ENCODE data around the gene AAK1.
"Not testable (repeated sequence)": the region's sequence is repeated elsewhere in the genome, so short reads cannot be mapped to it uniquely, and the experiment has no call there.

Gene AAK1

DNA sequence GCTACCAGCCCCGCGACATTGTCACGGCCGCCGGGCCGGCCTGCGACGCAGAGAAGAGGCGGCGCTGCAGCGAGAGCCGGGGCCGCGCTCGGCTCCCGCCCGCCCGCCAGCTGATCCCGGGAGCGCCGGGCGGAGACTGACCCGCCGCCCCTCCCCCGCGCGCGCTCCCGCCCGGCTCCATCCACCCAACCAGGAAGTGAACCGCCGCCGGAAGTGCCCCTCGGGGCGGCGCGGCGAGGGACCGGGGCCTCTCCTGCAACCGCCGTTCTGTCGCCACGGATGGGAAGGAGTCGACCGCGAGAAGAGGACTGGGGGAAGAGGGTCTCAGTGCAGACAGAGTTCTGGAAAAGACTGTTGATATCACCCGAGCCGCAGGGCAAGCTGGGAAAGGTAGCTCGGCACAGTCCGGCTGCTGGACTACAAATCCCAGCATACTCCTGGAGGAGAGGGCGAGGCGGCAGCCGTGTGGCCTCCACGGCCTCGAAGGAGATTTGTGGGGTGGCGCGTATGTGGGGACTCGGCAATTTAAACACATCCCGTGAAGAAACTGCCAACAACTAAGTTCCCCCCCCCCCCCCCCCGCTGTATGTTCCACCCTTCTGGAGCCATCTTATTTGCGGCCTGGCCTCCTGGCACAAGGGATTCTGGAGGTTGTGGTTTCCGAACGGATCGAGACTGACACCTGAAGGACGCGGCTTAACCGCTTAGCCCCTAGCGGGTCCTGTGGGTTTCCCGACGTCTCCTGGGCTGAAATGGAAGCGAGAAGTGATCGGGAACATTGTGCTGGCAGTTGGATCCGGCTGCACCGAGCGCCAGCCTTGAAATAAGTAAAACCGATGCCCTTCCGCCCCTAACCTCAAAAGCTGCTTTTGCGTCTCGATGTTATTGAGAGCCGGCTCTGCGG lies at the start of gene AAK1:
Gene AAK1 (minus strand): TSS at position 138 of the 904 bp plus-strand sequence. CDS start 699 bp downstream, outside the sequence.
- DNase-seq (ENCODE audit: low spot score) = peak; percentile 97

DNA sequence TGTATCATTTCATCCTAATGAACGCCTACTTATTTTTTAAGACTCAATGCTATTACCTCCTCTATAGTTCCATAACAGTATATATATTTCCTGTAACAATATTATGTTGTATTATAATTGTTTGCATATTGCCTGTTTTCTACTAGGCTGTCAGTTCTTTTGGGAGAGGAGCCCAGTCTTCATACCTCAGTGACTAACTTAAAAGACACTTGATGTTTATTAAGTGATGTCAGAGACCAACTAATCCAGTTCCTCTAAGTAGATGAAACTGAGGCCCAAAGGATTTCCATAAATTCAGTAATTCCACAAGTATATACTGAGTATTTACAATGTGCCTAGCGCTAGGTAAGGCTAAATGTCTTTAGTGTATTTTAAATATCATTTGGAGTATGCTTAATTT lies 48.9 kb upstream of the AAK1 start:
- DNase-seq (ENCODE audit: low spot score) = no peak

DNA sequence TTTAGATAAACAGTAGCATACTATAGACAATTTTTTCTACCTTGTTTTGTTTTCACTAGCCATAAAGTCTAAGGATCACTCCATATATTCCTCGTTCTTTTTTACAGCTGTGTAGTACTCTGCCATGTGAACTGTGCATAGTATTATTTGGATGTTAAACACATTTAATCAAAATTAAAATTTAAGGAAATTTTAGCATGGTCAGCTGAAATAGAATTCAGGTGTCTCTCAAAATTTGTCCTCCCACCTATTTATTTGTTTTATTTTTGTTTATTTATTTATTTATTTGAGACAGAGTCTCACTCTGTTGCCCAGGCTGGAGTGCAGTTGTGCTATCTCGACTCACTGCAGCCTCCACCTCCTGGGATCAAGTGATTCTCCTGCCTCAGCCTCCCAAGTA lies 46.4 kb upstream of the AAK1 start:
- DNase-seq (ENCODE audit: low spot score) = no peak

DNA sequence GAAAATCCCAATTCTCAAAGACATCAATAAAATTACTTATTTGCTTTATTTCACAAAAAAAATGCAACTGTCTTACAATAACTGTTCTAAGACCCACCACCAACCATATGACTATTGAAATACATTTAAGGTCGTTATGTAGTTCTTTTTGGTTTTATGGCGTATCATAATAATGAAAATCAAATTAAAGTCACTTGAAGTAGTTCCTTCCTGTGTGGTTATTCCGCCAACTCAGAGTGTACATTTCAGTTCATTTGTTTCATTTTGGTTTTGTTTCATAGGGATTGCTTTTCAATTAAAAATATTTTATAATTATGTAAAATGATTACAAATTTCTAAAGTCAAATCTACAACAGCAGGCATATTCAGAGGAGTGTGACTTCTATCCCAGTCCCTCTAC lies 45.9 kb upstream of the AAK1 start:
- no peak for DNase-seq (ENCODE audit: low spot score)

DNA sequence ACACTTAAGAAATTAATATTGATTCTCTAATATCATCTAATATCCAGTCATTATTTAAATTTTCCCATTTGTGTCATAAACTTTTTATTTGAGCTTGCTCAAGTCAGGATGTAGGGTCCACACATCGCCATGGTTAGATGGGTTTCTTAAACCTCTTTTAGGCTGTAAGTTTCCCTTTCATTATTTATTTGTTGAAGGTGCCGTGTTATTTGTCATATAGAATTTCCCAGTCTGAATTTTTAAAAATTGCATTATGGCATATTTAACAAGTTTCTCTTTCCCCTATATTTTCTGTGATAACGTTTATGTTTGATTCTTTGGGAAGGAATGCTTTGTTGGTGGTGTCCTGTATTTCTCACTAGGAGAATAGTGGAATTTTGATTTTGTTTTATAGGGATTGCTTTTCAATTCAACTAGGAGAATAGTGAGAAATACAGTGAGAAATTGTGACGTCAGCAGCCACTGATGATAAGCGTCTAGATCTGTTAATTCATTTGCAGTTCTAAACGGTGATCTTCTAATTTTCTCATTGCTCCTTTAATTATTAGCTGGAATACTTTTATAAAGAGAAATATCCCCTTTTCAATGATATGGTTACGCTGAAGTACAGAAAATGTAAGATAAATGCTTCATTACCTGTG lies 44.6 kb upstream of the AAK1 start:
- DNase-seq (ENCODE audit: low spot score) = no peak

DNA sequence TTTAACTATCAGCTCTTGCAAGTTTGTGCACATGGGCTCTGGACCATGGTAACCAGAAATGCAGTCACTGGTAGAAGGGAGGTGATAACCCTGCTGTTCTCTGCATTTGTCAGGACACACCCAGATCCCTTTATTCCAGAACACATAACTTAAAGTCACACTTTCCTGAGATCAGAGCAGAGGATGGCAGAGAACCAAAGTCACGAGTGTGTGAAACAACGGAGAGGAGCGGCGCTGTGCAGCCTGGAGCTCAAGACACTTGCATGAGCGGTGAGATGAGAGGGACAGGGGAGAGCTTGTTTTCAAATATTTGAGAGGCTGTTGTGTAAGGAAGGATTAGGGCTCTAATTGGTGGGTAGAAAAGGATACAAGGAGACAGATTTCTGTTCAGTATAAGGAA lies 43.3 kb upstream of the AAK1 start:
- DNase-seq (ENCODE audit: low spot score) = no peak

DNA sequence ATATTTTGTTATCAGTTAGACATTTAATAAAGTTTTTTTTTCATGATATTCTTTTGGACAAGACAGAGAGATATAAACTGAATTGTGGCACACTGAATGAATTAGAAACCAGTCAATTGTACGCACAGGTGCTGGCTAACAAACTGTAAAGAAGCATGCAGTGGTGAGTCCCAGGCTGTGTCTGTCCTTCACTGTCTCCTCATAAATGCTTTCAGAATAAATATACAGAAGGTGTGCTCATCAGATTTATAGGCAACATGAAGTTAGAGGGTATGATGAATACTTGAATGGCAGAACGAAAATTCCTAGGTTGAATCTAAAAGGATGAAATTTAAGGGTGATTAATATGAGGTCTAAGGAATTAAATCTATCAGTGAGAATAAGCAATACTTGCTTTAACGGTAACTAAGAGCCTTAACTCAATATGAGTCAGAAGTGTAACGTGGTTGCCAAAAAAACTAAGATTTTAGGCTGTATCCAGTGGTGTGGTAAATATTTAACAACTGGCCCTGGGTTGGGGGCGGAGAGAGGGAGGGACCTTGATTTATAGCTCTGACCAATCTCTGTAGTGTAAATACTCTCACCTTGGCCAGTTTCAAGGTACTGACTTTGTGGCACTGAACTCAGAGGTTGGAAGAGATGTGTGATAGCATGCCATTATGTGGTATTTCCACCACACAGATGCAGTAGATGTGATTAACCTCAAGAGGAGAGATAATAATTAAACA lies 41.9 kb upstream of the AAK1 start:
- no peak for DNase-seq (ENCODE audit: low spot score)

DNA sequence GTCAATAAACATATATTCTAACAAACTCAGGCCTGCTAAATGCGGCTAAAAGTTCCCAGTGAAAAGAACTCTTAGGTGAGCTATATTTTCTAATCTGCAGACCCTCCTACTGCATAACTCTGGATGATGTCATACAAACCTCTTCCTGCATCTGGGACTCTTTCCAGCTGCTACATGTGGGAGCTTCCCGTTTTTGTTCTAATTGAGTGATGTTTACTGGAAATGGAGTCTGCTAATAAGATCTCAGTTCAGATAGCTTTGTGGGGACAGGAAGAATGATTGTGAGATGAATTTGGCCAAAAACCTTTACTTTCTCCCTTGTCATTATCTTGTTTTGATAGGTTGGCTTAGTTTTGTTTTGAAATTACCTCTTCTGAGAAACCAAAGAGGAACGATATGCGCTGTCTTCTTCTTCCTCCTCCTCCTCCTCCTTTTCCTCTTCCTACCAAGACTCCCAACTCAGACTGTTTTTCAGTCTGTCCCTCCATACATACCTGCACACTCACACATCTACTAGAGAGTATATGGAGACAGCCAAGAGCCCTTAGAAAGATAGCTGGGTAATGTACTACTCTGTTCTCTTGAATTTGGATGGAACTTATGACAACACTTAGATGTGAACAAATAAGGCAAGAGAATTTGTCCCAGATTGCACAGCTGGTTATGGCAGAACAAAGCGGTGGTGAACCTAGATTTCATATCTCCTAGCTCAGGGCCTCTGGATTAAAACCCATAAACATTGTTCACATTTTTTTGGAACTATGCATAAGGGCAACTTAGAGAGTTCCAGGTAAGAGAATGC lies 39.8 kb upstream of the AAK1 start:
- no peak for DNase-seq (ENCODE audit: low spot score)

DNA sequence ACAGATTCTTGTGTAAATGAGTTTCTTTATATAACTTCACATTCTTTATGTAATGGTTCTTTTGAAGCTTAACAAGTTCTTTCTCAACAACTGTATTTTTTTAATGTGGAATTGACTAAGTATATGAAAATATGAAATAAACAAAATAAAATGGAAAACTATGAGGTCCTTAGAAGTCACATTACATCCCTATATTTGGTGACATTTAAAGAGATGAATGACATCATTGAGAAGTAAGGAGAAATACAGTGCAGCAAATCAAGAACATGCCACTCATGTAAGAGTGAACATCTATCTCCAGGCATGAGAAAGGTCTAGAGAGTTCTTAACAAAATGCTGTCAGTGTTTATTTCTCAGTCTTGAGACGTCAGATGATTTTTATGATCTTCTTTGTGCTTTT lies 39.0 kb upstream of the AAK1 start:
- no peak for DNase-seq (ENCODE audit: low spot score)

DNA sequence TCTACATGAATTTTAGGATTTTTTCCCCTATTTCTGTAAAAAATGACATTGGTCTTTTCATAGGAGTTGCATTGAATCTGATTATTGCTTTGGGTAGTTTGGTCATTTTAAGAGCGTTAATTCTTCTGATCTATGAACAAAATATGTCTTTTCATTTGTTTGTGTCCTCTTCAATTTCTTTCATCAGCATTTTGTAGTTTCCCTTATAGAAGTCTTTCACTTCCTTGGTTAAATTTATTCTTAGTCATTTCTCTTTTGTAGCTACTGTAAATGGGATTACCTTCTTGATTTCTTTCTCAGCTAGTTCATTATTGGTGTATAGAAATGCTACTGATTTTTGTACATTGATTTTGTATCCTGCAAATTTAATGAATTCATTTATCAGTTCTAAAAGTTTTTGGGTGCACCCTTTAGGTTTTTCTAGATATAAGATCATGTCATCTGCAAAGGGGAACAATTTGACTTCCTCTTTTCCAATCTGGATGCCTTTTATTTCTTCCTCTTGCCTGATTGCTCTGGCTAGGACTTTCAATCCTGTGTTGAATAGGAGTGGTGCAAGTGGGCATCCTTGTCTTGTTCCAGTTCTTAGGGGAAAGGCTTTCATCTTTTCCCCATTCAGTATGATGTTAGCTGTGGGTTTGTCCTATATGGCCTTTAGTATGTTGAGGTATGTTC lies 36.6 kb upstream of the AAK1 start:
- DNase-seq (ENCODE audit: low spot score) = no peak

DNA sequence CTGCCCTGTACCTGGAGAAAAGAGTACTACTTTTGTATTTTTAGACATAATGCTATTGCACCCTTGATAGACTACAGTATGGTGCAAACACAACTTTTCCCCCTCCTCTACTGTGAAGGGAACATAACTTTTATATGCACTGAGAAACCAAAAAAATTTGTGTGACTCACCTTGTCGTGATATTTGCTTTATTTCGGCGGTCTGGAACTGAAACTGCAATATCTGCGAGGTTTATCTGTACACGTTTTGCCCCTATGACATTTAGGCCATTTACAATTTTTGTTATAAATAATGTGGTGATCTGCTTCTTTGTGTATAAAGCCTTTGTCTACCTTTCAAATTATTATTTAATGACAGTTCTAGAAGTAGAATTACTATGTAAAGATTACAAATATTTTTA lies 34.4 kb upstream of the AAK1 start:
- no peak for DNase-seq (ENCODE audit: low spot score)

DNA sequence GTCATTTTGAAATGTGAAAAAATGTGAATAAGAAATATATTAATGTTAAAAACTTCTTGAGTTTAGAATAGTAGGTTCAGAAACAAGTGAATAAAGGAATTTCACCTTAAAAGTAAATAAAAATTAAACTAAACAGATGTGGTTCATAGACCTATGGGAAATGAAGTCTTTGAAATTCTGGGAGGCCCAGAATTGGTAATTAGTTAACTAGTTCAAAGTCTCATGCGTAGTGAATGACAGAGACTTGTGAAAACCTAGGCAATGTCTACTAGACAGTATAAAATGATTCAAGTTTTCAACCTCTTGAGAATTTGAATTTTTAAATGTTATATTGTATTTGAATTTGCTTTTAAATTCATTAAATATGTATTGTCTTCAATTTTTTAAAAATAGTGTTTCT lies 32.6 kb upstream of the AAK1 start:
- DNase-seq (ENCODE audit: low spot score) = no peak

DNA sequence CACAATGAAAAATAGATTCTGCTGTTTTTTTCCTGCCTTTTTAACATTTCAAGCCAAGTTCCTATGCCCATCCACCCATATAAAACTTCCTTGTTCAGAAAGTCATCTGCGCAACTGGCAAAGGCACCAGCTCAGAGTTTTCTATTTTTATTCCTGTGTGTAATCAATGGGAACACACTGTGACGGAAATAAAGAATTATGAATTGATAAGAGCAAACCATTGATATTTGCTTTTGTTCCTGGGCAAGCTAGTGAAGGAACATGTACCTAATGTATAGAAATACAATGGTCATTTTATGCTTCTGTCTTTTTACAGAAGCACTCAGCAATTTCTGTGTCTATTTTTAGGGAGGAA lies 30.8 kb upstream of the AAK1 start:
- DNase-seq (ENCODE audit: low spot score) = no peak

DNA sequence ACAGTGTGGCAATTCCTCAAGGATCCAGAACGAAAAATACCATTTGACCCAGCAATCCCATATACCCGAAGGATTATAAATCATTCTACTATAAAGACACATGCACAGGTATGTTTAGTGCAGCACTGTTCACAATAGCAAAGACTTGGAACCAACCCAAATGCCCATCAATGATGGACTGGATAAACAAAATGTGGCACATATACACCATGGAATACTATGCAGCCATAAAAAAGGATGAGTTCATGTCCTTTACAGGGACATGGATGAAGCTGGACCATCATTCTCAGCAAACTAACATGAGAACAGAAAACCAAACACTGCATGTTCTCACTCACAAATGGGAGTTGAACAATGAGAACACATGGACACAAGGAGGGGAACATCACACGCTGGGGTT lies 29.6 kb upstream of the AAK1 start:
- DNase-seq (ENCODE audit: low spot score) = not testable (repeated sequence)

DNA sequence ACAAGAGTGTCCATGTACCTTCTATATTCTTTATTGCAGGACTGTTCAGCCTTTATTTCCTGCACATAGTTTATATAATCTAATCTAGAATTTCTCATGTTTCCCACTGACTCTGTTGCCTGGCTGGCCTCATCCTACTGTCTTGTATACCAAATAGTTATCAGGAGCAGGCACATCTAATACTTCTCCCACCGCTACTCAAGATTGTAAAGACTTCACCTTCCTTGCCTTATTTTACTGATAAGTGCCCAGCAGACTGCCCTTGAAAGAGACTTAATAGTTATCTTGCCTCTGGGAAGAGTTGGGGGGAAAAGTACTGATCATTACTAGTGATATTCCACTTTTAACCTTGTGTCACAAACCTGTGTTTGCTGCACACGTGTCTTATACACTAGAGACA lies 26.1 kb upstream of the AAK1 start:
- DNase-seq (ENCODE audit: low spot score) = no peak

DNA sequence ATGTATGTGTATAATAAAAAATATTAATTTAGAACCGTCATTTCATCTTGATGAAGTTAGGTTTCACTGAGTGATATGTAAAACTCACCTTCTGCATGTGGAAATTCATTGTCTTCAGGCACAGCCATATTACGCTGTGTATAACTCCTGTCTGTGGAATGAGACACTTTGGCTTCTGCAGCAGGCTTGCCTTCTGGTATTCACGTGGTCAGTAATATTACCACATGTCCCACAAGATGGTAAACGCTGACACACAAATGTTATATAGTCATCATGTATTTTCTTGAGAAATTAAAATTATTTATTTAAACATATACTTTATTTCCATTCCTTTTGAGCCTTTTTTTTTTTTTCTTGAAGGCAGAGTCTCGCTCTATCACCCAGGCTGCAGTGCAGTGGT lies 25.1 kb upstream of the AAK1 start:
- DNase-seq (ENCODE audit: low spot score) = no peak

DNA sequence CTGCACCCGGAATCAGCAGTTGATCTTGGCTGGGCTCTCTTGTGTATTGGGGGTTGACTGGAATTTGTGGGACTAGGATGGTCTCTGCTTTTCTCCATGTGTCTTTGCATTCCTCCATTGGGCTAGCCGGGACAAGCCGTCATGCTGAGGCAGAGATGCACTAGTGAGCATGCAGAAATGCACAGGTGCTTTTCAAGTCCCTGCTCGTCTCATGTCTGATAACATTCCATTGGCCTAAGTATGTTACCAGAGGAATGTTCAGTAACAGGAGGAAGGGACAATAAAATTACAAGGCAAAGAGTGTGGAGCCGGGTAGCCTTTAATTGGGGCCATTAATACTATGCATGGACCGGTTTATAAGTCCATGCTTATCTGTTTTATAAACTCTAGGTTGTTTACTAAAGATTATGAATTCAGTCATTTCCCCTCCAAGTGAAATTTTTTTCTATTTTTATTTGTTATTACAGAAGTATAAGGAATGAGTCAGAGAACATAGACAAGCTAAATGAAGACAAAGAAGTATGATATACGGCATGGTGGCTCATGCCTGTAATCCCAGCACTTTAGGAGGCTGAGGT lies 24.4 kb upstream of the AAK1 start:
- DNase-seq (ENCODE audit: low spot score) = no peak

DNA sequence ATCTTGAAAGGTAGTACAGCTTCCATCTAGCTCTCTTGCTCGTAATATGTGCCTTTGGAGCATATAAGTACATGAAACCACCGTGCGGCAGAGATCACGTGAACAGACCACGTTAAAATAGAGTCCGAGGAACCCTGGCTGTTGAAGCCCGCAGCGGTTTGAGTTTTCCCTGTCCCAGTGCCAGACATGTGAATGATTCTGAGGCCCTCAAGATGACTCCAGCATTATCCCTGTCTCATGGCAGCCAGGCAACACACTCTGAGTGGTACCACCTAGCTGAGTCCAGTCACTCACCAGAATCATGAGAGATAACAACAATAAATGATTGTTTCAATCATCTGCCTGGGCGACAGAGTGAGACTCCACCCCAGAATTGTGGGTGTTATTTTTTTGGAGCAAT lies 21.6 kb upstream of the AAK1 start:
- DNase-seq (ENCODE audit: low spot score) = no peak

DNA sequence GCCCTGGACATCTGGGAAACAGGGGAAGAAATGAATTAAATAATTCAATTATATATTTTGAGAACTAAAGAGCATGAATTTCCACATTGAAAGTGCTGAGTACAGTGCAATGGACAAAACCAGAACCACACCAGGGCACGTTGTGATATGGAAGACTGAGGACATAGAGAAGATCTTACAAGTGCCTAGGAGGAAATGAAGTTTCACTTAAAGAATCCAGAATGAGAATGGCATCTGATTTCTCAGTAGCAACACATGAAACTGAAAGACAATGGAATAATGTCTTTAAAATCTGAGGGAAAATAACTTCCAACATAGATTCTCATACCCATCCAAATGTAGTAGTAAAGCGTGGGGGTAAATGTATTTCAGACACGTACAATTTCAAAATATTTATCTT lies 20.3 kb upstream of the AAK1 start:
- DNase-seq (ENCODE audit: low spot score) = no peak

DNA sequence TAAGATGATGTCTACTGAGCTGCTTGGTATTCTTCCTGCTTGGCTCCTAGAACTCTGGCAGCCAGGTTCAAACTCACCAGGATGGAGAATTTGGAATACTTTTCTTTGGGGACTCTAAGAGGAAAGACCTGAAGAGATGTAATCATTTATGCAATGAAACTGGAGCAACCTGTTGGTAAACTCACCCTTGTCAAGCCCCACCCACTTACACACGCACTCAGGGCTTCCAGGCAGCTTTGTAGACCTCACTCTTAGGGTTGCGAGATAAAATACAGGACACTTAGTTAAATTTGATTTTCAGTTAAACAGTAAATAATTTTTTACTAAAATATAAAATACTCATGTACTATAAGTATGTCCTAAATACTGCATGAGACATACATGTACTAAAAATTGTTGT lies 19.0 kb upstream of the AAK1 start:
- not testable (repeated sequence) for DNase-seq (ENCODE audit: low spot score)

DNA sequence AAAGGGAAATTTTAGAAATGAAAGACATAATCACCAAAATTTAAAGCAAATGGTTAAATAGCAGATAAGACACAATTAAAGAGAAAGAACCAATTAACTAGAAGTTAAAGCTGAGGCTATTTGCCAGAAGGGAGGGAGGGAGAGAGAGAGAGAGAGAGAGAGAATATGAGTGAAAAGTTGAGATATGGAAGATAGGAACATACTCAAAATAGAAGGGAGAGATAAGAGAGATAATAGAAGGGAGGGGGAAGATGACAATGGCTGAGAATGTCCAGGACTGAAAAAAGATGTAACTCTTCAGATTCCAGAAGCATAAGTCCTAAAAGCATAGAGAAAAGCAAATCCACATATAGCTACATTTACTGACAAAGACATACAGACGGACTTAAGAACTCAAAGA lies 17.1 kb upstream of the AAK1 start:
- DNase-seq (ENCODE audit: low spot score) = no peak

Measured in left forelimb (tissue), 1 donor.